ENCODE measurements around the gene AUH.

Gene AUH

DNA sequence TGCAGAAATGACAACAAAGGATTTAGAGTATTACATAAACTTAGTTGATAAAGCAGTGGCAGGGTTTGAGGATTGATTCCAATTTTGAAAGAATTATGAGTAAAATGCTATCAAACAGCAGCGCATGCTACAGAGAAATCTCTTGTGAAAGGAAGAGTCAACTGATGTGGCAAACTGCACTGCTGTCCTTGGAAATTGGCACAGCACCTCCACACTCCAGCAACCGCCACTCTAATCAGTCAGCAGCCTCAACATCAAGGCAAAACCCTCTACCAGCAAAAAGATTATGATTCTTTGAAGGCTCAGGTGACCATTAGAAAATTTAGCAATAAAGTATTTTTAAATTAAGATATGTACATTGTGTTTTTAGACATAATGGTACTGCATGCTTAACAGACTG, 66.4 kb downstream of the AUH start:
- TF ChIP-seq, protein P1, sequence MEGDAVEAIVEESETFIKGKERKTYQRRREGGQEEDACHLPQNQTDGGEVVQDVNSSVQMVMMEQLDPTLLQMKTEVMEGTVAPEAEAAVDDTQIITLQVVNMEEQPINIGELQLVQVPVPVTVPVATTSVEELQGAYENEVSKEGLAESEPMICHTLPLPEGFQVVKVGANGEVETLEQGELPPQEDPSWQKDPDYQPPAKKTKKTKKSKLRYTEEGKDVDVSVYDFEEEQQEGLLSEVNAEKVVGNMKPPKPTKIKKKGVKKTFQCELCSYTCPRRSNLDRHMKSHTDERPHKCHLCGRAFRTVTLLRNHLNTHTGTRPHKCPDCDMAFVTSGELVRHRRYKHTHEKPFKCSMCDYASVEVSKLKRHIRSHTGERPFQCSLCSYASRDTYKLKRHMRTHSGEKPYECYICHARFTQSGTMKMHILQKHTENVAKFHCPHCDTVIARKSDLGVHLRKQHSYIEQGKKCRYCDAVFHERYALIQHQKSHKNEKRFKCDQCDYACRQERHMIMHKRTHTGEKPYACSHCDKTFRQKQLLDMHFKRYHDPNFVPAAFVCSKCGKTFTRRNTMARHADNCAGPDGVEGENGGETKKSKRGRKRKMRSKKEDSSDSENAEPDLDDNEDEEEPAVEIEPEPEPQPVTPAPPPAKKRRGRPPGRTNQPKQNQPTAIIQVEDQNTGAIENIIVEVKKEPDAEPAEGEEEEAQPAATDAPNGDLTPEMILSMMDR (conservative IDR thresholded peaks at IDR 0.05), result no peak

DNA sequence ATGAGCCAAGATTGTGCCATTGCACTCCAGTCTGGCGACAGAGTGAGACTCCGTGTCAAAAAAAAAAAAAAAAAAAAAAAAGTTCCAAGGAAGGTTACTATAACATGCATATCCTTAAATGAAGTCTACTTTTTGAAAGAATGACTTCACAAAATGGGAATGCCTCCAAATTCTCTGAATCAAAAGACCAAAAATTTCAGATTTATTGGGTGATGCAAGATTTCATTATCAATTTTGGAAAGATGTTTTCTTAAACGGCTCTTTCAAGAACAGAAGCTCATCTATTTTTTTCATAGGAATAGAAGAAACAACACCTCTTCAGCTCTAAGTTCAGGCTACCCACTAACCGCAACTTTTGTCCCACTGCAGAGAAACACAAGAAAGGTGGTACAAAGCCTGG, 69.9 kb downstream of the AUH start:
- TF ChIP-seq, protein P1 (conservative IDR thresholded peaks at IDR 0.05), result no peak
- H3K27ac ChIP-seq, result no peak overlapping the region

More for the DNA sequence above, 66.4 kb downstream of the AUH start:
- no peak overlapping the region for H3K27ac ChIP-seq

DNA sequence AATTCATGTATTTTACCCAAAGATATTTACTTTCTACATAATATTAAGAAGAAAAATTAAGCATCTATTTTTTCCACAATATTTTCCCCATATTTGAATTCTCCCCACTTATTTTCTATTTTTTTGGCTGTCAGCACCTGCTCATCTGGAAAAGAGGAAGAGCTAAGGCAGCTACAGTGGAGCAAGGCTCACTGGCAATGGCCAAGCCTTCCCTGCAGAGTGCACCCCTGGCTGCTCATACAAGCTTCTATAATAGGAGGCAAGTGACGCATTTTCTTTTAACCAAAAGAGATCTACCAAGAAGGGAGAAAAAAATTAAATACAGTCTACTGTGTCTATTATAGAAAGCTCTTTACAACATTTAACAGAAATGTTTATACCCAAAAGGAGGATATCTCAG, 72.5 kb downstream of the AUH start:
- H3K27ac ChIP-seq, result no peak overlapping the region
- TF ChIP-seq, protein P1 (conservative IDR thresholded peaks at IDR 0.05), result no peak

DNA sequence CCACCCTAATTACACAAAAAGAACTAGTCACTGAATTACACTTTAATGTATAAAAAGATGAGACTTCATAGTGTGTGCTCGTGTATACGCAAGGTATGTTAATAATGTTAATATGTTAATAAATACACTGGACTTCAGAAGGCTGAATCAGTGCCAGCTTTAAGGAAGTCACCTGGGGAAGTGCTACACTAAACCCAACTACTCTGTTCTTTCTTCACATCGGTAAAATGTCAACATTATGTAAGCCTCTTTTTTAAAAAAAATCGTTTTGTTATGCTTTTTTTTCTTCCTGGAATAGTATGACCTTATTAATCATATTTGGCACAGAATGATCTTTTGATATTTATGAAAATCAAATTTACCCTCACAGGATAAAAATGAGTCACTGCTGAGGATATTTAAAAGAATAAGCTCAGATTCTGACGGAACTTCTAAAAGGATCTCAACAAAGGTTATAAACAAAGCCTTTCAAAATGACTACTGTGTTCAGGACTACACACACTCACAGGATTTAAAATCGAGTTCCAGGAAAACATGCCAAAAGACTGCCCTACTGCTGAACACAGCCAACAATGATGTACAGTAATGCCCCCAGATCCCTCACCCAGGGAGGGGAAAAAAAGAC, 75.9 kb downstream of the AUH start:
- TF ChIP-seq, protein P1 (conservative IDR thresholded peaks at IDR 0.05), result no peak
- H3K27ac ChIP-seq, result no peak overlapping the region

DNA sequence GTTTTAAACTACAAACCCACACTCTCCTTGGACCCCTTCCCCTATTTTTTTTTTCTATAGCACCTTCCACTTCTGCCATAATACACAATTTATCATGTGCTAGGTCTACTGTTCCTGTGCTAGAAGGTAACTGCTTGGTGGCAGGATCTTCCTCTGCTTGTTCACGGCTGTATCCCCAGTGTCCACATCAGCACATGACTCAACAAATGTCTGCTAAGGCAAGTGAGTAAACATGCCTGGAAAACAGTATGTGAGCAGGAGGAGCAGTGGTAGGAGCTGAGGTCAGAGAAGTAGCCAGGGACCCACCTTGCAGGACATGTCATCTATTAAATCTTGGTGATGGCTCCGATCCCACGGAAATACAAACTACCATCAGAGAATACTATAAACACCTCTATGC, 79.4 kb downstream of the AUH start:
- H3K27ac ChIP-seq, result no peak overlapping the region
- TF ChIP-seq, protein P1 (conservative IDR thresholded peaks at IDR 0.05), result no peak

DNA sequence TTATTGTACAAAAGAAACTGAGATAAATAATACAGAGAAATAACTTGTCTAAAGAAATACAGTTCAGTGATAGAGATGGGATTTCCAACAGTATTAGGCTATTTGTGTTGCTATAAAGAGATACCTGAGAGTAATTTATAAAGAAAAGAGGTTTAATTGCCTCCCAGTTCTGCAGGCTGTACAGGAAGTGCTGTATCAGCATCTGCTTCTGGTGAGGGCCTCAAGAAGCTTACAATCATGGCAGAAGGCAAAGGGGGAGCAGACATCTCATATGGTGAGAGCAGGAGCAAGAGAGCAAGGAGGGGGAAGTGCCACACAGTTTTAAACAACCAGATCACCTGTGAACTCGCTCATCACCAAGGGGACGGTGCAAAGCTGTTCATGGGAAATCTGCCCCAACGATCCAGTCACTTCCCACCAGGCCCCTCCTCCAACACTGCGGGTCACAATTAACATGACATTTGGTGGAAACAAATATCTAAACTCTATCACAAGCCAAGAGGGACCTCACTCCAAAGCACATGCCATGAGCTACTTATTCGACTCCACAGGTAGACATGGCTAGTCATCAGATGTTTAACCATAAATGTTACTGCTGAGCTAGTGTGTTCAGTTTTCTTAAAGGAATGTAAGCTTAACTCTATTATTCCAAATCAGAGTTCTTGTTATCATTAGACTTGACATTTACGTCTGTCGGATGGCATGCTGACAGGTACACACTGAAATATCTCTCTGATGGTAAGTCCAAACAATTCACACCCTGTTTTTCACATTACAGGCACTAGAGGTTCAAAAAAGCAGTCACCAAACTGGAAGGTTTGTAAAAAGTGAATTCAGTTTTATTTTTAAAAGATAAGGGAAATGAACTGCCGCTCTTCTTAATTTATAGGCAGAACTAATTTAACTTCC, 82.2 kb downstream of the AUH start:
- no peak overlapping the region for H3K27ac ChIP-seq
- TF ChIP-seq, protein P1 (conservative IDR thresholded peaks at IDR 0.05), result no peak

DNA sequence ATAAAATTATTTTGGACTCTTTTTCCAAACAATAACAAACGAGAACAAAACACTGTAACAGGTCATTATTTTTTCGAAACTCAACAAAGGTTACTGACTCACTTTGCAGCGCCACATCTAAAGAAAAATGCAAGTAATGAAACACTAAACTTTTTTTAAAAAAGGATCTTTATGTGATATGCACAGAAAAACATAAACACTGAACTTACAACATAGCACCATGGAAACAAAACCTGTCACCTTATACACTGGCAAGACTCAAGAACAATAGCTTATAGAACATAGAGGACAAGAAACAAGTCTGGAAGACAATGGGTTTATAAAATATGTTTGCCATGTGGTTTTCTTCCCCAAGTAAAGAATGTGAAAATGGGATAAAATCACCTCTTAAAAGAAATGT, 85.2 kb downstream of the AUH start:
- TF ChIP-seq, protein P1 (conservative IDR thresholded peaks at IDR 0.05), result no peak
- H3K27ac ChIP-seq, result no peak overlapping the region
